AG20443 (cell line): Measurements from ENCODE around the gene MTUS2.

Experiments
- DNase-seq: peaks from one replicate; pipeline ENCODE4 v3.0.0; 2012; ENCODE audit warnings: low spot score, mixed read lengths

MTUS2 gene

DNA sequence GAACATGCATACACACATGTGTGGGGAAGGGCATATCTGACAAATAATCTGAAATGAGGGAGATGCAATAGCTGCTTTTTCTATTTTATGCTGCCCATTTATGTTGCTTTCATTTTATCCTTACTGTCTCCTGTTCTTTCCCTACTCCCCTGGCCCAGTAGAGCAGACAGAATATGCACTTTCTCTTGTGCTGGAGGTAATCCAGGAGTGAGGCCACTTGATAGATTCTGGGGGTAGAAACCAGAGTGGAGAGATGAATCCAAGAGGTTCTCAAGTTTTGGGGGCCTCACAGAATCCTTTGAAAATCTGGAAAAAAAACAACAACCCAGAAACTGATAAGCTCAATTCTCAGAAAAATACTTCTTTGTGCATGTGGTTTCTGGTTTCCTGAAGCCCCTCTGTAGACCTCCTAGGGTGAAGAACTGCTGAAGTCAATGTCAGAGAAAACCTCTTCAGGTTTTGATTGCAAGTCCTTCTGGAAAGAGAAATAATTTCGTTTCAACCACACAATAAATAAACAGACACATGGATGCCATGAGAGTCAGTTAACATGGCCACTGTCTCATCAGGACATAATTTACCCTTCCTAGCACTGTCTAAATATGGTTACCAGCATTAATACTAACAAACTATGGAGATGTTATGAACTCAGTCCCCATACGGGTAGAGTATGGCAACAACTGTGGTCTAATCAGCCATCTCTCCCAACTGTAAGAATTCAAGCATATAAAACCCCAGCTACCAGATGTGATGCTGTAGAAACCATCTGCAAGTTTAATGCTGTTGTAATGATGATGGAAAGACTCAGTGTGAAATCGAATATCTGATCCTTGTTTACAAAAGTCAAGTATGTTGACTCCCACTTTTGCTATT, 419.8 kb downstream of the MTUS2 start:
- no peak for DNase-seq

DNA sequence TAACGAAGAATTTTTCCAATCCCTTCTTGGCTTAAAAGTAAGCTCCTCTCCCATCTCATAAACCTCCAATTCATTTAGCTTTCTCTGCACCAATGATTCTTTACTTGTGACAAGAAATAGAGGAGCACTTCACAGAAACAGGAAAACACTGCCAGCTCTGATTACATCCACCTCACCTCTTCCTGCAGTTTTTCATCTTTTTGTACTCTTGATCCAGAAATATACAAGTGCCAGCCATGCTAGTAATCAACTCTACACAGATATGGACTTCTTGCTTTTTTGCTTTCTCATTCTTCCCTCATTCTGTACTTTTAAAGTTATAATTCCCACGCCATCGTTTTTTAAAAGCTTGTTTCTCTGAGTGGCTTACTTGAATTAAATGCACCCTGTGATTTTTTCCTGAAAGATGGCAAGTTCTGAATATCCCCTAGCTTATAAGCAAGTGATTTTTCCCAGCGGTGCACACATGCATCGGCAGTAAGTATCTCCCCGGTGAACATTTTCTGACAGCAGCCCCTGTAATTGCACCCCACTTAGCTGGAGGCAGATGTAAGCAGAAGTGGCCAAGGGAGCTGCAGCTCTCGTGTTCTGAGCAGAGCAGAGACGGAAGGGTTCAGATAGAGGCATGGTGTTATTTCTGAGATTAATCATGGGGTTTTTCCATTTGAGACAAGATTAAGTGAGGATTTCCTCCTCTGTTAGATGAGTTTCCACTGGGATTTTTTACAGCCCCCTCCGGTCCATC, 434.7 kb downstream of the MTUS2 start:
- DNase-seq, result no peak

DNA sequence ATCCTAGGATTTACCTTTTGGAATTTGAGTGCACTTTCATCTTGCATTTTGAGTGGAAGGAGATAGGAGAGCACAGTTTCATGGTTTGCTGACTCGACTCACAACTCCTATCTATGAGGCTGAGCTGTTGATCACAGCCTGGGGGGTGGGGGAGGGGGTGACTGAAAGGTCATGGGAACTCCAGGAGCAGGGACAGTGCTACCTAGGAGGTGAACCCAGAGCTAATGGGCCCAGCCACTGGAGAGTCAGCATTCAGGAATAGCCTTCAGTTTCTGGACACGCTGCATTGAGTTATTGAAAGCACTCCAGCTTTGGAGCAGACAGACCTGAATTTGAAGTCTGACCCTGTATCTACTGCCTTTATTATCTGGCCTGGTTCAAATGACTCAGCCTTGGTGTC, 435.4 kb downstream of the MTUS2 start:
- no peak for DNase-seq

DNA sequence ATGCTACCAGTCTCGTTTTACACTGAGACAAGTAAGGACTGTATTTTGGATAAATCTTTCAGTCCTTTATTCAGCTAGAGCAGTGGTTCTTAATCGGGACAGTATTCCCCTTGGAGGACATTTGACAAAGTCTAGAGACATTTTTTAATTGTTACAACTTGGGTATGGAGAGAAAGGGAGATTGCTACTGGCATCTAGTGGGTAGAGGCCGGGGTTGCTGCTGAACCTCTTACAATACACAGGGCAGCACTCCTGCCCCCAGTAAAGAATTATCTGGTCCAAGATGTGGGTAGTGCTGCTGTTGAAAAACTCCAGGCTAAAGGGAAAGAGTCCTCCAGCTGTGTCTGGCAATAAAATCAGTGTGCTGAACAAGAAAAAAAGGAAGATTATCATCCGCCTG, 440.5 kb downstream of the MTUS2 start:
- DNase-seq, result no peak

DNA sequence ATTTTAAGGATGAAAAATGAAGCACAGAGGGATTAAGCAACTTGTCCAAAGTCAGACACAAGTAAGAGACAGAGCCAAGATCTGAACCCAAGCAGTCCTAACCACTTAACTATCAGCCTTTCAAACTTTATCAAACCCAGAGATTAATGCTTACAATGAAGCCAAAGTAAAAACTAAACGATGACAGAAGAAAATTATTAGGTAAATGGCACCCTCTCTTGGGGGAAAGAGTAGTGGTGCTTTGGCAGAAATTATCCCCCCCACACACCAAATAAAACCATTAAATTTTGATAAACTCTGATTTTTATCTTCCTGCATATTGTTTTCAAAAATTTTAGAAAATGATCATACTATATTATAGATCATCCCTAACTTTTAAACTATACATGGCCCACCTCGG, 446.1 kb downstream of the MTUS2 start:
- no peak for DNase-seq

DNA sequence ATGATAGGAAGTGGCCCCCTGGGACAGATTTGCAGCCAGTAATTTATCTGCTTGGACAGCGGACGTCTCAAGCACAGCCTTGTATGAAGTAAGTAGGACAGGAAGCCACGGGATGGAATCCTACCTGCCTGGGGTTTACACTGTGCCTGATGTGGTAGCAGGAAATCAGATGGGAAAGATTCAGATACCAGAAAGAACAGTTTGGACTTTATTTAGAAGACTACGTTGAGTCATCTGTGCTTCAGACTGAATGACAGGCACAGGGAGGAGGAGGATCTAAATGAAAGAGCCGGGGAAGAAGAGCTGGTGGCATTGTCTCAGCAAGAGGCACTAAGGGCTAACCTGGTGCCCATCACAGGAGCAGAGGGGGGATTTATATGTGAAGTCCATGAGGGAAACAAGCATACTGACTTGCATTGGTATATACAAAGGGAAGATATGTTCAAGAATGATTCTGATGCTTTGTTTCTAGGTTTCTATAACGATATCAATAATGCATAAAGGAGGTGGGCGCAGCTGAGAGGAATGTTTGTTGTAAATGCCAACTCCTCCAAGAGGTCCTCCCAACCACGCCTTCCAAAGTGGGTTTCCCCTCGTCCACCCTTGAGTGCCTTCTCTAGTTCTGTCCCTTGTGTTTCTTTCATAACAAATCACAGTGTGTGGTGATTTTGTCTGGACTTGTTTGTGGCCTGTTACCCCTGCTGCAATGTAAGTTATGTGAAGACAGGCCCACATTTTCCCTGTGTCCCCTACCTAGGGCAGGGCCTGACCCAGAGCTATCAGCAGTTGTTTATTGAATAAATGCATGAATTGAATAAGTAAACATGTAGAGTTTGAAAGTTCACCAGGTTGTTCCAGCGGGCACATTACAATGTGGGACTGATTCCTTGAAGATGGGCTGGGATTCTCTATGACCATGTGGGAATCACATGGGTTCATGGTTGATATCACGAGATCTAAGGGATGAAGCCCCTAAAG, 446.9 kb downstream of the MTUS2 start:
- no peak for DNase-seq

DNA sequence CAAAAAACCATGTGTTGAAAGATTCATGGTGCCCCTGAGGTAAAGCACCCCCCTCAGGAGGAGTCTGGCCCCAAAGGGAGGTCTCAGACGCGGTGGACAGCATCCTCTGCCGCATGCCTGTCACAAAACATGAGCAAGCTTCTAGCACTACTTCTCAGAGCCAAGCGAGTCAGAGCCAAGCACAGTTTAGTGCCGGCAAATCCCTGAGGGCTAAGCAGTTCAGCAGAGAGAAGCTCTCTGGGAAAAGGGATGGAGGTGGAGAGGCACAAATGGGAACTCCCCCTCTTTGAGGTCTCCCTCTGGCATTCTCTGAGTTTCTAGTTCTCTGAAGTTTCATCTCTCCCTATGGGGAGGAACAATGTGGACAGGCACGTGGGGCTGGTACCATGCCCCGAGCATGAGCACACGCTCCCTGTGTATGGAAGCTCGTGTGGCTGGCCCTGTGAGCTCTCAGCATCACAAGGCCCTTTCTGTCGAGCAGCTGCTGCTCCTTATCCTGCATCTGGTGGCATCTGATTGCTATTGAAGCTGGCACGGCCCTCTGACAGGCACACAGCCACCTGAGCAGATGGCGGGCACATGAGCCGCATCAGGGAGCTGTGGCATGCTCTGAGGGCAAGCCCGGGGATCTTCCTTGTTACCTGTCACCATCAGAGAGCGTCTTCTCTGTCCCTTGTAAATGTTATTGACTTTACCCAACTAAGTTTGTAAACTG, 450.3 kb downstream of the MTUS2 start:
- DNase-seq, result no peak

DNA sequence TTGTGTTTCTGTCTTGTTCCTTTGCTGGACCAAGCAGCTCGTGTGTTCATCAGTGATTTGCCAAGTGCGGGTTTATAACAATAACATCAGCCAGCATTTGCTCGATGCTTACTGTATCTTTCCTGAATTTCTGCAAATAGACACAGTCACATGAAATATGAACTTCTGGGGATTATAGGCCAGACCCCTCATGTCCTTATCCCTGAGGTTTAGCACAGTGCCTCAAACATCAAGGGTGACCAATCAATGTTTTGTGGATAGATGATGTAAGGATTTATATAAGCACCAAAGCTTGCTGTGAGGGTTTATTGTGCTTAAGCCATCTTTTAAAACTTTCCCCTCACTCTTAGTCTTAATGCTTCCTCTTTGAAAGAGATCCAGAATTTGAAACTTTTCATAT, 451.5 kb downstream of the MTUS2 start:
- DNase-seq, result no peak

DNA sequence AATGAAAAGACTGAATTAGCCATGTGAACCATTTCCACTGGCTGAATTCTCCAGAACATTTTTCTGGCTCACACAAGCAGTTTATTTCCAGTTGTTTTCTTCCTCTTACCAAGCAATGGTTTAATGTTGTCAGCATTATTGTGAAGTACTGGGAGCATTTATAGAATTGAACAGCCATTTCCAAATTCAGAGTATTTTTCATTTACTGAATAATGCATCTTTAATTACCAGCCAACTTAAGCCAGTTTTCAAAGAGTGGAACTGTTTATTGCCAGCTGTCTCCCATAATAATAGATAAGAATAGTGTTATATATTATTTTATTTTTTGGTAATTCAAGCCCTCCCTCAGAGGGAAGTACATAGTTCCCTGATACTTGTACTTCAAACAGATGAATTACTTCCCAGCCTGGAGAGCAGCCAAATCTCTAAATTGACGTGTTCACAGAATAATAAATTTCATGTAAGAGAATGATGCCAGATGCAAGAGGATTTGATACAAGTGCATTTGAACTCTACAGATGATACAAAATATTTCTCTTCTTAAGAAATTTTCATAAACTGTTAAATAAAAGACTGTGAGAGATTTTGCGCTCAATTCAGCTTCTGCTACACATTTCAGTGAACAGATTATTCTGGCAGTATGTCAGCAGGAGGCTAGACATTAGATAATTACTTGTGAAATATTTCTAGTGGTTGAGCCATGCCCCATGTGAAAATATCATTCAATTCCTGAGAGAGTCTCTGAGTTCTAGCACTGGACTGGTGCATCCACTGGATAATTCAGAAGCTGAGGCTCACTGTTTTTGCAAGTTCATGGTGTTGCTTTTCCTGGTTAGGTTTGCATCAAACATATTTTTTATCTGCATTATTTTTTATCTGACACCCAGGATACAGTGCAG, 459.5 kb downstream of the MTUS2 start:
- DNase-seq, result no peak

DNA sequence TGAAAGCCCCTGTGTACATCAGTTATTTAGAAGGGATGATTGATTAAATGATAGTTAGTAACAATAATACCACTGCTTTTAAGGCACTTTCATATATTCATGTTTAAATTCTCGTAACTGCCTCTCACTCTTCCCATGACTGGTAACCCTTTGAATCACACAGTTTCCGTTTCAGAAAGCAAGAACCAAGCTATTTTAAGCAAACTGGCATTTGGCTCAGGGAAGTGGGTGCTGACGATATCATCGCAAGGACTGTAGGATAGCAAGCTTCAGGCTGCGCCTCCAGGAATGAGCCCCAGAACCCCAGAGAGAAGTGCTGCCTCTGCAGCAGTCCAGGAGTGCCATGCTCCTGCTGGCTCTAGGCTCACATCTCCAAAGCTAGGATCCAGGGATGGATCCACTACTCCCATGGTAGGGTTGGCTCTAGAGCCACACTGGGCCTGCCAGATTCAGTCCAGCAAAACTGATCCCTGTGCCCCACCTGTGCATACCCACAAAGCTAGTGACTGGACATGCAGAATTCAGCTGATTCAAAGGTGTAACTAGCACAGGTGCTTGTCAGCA, 461.9 kb downstream of the MTUS2 start:
- DNase-seq, result no peak

DNA sequence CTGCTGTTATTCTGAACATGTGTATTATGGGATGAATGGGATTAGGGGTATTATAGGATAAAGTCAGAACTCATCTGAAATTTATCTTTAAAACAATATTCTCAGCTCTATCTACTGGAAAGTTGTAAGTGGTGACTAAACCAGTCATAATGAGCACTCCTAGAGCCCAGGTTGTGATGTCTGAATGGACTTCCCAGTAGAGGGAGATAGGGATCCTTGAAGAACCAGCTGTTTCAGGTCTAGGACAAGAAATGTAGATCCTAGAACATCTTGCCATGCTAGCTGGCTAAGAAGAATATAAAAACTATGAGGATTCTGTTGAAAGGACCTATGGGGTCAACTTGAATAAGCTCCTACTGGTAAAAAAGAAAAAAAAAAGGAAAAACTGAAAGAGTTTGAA, 464.6 kb downstream of the MTUS2 start:
- no peak for DNase-seq

DNA sequence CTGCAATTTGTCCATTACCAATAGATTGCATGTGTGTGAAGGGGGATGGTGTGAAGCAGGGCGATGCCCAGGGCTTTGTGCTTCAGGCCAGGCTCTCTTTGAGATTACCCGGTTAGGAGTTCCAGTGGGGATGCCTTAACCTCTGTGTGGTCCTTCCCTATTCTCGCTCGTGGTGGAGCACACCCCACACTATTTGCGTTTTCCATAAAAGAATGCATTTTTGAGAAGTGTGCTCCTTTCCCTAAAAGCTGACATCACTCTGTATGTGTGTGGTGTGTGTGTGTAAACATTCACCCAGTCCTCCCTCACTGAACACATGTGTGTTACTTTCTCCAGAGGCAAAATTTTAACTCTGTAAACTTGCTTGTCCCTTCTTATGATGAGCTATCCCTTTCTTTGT, 467.1 kb downstream of the MTUS2 start:
- no peak for DNase-seq

DNA sequence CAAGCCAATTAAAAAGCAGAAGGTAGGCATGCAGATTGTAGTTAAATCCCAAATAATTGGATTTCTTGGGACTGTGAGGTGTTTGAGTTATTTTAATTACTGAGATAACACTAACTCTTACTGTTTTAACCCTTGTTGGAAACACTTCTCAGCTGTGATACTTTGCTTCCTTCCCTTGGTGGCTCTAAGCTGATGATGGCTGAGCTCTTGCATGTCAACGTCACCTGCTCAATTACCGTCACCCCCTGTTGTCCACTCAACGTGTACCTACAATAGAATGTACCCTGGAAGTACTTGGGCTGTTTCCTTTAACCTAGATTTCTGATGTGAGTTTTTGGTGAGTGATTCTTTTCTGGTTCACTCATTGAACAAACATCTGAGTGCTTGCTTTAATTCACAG, 471.9 kb downstream of the MTUS2 start:
- DNase-seq, result no peak

DNA sequence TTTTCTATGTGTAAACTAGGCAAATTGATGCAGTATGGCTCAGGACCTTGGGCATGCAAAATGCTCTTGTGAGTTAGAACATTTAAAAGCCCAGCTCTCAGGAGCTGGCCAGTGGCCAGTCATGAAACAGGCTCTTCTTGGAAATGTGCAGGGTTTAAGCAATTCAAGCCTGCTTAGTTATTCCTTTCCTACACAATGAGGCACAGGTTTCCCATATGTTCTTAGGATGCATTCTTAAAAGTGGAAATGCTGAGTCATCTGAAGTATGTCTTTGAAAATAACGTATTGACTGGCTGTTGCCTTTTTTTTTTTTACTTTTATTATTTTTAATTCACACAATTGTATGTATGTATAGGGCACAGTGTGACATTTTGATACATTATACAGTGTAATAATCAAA, 474.7 kb downstream of the MTUS2 start:
- DNase-seq, result no peak

DNA sequence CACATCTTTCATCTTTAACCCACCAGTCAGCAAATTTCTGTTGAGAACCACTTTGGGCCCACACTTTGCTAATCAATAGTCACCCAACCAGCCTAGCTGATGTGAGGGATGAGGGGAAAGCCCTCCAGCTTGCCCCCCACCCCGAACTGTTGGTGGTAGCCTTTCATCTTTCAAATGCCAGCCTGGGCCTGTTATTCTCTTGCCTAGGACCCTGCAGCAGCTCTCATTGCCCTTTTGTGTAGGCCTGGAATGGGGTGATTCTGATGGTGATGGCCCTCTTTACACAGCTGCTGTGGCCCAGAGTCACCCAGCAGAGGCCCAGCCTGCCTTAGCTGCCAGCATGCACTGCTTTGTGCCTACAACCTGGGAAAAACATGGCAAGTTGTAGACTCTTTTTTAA, 480.9 kb downstream of the MTUS2 start:
- no peak for DNase-seq

DNA sequence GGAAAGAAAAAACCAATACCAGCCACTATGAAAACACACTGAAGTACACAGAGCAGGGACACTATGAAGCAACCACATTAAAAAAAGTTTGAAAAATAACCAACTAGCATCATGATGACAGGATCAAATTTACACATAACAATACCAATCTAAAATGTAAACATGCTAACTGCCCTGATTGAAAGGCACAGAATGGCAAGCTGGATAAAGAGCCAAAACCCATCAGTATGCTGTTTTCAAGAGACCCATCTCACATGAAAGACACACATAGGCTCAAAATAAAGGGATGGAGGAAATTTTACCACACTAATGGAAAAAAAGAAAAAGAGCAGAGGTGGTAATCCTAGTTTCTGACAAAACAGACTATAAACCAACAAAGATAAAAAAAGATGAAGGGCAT, 484.0 kb downstream of the MTUS2 start:
- DNase-seq, result no peak

DNA sequence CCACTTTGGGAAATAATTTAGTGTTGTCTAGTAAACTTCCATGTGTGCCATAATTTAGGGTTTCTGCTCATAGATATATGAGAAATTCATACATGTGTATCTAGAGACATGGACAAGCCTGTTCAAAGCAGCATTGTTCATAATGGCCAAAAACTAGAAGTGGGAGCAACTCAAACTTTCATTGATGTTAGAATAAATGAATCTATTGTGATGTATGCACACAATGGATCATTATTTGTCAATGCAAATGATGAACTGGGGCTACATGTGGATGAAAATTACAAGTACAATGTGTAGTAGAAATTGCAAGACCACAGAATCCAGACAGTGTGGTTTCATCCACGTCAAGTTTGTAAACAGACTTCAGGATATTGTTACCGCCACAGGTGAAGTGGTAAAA, 490.7 kb downstream of the MTUS2 start:
- DNase-seq, result no peak

DNA sequence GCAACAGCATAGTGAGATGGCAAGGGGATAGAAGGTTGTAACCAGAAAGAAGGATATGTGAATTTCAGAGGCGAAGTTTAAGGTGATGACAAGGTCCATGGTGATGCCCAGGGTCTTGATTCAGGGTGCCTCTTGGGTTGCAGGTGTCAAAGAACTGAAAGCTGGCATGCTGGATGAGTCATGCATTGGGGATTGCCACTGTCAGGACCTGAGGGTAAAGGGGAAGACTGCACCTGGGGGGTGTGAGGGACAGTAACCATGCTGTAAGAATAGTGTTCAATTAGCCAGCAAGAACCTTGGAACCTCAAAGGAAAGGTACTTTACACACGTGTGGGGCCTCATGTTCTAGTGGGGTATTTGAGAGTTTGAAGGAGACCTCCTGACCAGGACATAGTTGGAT, 495.7 kb downstream of the MTUS2 start:
- DNase-seq, result no peak

DNA sequence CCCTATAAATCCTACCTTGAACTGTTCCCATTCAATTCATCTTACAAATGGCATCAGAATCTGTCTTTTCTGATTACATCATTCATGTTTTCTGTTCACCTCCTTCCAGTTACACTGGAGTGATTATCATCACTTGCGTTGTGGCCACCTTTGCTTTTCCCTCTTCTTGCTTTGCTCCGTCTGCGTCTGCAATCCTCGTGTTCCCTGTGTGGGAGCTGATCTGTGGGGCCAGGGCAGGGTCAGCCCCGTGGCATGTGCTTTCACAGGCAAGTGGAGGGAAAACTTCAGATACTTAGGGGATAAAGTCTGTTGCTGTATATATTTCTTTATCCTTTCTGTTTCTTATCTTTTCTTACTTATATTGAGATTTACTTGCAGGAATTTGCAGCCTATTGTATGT, 497.7 kb downstream of the MTUS2 start:
- no peak for DNase-seq

DNA sequence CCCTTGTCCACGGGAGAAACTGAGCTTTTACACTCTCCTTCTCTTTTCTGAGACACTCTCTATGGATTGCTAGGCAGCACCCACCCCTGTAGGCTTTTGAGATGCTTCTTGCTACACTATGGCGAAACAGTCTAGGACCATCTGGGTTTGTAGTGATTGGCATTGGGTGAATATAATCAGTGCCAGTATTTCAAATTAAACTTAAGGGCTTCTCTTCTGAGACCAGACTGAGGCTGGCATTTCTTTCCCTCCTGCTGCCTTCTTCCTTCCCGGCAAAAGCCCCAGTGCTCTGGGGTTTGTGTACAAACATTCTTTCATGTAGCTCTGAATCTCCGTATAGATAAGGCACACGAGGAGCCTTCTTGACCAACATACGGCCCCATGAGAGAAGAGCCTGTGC, 498.6 kb downstream of the MTUS2 start:
- no peak for DNase-seq
